GM12891 (cell line): ENCODE measurements around the gene GPR63.

Source experiments
- DNase-seq: peaks from one replicate; pipeline ENCODE4 v3.0.0; 2011; ENCODE audit warnings: low spot score; ENCODE audit not compliant: insufficient read length
- FAIRE-seq: peaks from 2 replicates; lab custom pipeline; 2011; peaks lifted over from hg19 to GRCh38; lab: Jason Lieb, UNC
- PAX5 ChIP-seq: IDR thresholded peaks from 2 replicates; pipeline ENCODE4 v1.6.1; 2011; ENCODE audit warnings: low read length, moderate library complexity, mild to moderate bottlenecking; ENCODE audit not compliant: insufficient read depth, severe bottlenecking
- POLR2A ChIP-seq: IDR thresholded peaks from 2 replicates; pipeline ENCODE4 v1.6.1; 2011; ENCODE audit warnings: low read depth, low read length, control low read depth
- POLR2AphosphoS5 ChIP-seq: IDR thresholded peaks from 2 replicates; pipeline ENCODE4 v1.6.1; 2011; ENCODE audit warnings: low read depth, low read length, control low read depth
- POU2F2 ChIP-seq: IDR thresholded peaks from 2 replicates; pipeline ENCODE4 v1.6.1; 2011; ENCODE audit warnings: low read depth, mild to moderate bottlenecking, control low read depth, low read length, moderate library complexity
- SPI1 ChIP-seq: IDR thresholded peaks from 2 replicates; pipeline ENCODE4 v1.6.1; 2011; ENCODE audit warnings: low read depth, low read length, control low read depth
- TAF1 ChIP-seq: IDR thresholded peaks from 2 replicates; pipeline ENCODE4 v1.6.1; 2011; ENCODE audit warnings: low read depth, low read length, control low read depth

Gene GPR63

GRCh38 chr6:96762599-96762998, 74.7 kb downstream of the GPR63 start:
- no peak for DNase-seq
- TF ChIP-seq POLR2A (no peak), POU2F2 (no peak), TAF1 (no peak), SPI1 (no peak), PAX5 (no peak), POLR2AphosphoS5 (no peak)
- FAIRE-seq: no peak

- TF ChIP-seq POLR2AphosphoS5: no peak
- TF ChIP-seq POU2F2: no peak
- TF ChIP-seq POLR2A: no peak
- no peak for TF ChIP-seq PAX5
- no peak for TF ChIP-seq SPI1
- TF ChIP-seq TAF1: no peak
- no peak for FAIRE-seq
- no peak for DNase-seq
Observed at GRCh38 chr6:96761794-96762193, 75.5 kb downstream of the GPR63 start.

GRCh38 chr6:96760153-96760687, 77.1 kb downstream of the GPR63 start:
- DNase-seq (no peak), FAIRE-seq (peak; percentile 60)
- TF ChIP-seq TAF1: no peak
- no peak for TF ChIP-seq POLR2A
- TF ChIP-seq SPI1: no peak
- no peak for TF ChIP-seq POU2F2
- no peak for TF ChIP-seq PAX5
- no peak for TF ChIP-seq POLR2AphosphoS5

GRCh38 chr6:96755096-96755495, 82.2 kb downstream of the GPR63 start:
- DNase-seq (no peak), FAIRE-seq (no peak)
- no peak for TF ChIP-seq PAX5
- TF ChIP-seq SPI1: peak; percentile 18; the same call in 1 of the 2 replicates

GRCh38 chr6:96749891-96750290, 87.4 kb downstream of the GPR63 start:
- DNase-seq (no peak), FAIRE-seq (no peak)
- TF ChIP-seq POLR2AphosphoS5: no peak
